Embryonic facial prominence (tissue), 1 donor: ENCODE results near the gene ZNF648.
"Not testable (repeated sequence)": the region's sequence is repeated elsewhere in the genome, so short reads cannot be mapped to it uniquely, and the experiment has no call there.

Experiments used
- DNase-seq: peaks from one replicate; pipeline ENCODE4 v3.0.0-alpha.2; 2016; ENCODE audit errors: extremely low spot score

ZNF648 gene

DNA sequence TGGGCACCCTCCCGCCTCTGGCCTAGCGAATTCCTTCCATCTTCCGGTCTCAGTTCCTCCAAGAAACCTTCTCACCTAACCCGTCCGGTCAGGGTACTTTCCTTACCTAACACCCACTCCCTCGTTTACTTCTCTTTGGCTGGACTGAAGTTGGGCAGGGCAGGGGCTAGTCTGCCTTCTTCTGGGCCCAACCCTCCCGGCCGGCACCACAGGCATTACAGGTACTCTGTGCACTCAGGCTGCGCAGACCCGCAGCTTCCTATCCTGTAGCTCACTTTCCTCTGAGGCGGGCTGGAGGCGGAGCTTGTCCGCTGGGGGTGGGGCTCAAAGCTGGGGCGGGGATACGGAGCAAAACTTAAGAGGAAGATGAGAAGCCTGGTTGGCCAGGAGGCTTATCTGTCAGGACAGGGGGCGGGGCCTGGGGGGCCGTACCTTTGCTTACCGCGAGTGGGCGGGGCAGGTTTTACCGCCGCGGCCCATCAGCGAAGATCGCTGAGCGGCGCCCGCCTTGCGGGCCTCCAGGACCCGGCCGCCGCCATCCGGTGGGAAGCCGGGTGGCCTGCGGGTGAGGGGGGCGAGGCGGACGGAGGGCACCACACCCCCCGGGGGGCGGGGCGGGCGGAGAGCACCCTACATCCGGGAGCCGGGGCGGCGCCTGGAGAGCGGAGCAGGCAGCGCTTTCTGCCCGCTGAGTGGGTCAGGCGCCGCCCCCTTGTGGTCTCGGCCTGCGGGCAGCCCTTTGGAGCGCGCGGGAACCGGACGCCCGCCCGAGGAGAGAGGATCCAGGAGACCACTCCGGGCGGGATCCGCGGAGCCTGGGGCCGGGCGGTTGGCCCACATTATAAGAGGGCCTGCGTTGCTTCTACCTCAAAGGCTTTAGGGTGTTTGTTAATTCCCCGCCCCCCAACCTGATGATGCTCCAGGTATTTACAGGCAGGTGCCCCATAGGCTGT, 31.9 kb downstream of the ZNF648 start:
- peak; percentile 95 for DNase-seq

DNA sequence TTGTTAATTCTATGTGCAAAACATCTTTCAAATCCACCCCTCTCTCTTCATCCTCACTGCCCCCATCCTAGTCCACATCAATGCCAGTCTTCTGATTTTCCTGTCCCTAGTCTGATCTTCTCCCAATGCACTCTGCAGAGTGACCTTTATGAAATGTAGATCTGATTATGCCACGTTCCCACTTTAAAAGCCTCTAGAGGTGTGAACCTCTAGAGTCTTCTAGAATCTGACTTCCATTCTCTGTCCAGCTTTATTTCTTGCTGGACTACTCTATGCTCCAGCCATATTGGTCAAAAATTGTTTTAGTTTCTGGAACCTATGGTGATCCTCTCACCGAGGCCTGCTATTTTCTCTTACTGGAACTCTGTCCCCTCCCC, 32.5 kb downstream of the ZNF648 start:
- no peak for DNase-seq

DNA sequence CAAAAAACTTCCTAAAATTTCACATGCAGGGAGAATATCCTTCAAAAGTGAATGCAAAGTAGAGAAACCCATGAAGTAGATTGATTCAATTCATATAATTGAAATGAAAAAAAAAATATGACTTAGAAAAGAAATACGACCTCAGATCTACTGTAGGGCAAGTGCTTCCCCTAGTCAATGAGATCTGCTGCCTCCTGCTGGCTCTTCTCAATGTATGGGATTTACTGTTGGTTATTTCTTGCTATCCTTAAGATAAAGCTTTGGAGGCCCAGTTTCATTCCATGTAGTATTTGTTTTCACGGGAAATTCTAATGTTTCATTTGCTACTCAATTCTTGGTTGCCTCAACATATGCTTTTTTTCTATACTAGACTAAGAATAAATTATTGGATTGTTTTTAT, 46.2 kb downstream of the ZNF648 start:
- DNase-seq: no peak

DNA sequence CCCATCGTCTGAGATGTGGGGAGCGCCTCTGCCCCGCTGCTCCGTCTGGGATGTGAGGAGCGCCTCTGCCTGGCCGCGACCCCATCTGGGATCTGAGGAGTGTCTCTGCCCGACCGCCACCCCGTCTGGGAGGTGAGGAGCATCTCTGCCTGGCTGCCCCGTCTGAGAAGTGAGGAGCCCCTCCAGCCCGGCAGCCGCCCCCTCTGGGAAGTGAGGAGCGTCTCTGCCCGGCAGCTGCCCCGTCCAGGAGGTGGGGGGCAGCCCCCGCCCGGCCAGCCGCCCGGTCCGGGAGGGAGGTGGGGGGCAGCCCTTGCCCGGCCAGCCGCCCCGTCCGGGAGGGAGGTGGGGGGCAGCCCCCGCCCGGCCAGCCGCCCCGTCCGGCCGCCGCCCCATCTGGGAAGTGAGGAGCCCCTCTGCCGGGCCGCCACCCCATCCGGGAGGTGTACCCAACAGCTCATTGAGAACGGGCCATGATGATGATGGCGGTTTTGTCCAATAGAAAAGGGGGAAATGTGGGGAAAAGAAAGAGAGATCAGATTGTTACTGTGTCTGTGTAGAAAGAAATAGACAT, 50.6 kb downstream of the ZNF648 start:
- not testable (repeated sequence) for DNase-seq

DNA sequence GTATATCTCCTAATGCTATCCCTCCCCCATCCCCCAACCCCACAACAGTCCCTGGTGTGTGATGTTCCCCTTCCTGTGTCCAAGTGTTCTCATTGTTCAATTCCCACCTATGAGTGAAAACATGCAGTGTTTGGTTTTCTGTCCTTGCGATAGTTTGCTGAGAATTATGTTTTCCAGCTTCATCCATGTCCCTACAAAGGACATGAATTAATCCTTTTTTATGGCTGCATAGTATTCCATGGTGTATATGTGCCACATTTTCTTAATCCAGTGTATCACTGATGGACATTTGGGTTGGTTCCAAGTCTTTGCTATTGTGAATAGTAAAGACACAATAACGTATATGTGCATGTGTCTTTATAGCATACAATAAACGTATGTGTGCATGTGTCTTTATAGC, 56.1 kb downstream of the ZNF648 start:
- DNase-seq: not testable (repeated sequence)

DNA sequence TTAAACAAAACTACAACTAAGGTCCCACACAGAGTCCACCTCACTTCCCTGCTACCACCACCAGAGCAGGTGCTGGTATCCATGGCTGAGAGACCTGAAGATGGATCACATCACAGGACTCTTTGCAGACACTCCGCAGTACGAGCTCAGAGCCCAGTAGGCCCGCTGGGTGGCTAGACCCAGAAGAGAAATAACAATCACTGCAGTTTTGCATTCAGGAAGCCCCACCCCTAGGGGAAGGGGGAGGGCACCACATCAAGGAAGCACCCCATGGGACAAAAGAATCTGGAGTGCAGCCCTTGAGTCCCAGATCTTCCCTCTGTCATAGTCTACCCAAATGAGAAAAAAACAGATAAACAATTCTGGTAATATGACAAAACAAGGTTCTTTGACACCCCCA, 56.9 kb downstream of the ZNF648 start:
- no peak for DNase-seq
